Astrocyte (in vitro differentiated cells and primary cell): ENCODE measurements around the gene WDR19. TPM values are rescaled to one million over a fixed set of nuclear protein-coding genes. Genes with fewer than 3 reads are reported as not detected.

Source experiments
- DNase-seq: peaks from one replicate; pipeline ENCODE4 v3.0.0-alpha.2; 2010; ENCODE audit warnings: low read depth
- FAIRE-seq: peaks from 2 replicates; lab custom pipeline; 2011; peaks lifted over from hg19 to GRCh38; lab: Jason Lieb, UNC
- H2AFZ ChIP-seq: 2 replicates; pipeline ENCODE4 v1.6.0; 2012; ENCODE audit warnings: low read depth, low read length, inconsistent platforms
- H3K27ac ChIP-seq: 2 replicates; pipeline ENCODE4 v1.5.1; 2011; ENCODE audit warnings: low read depth, low read length, inconsistent platforms
- H3K27me3 ChIP-seq: 2 replicates; pipeline ENCODE4 v1.6.0; 2011; ENCODE audit warnings: low read length, inconsistent platforms; ENCODE audit not compliant: insufficient read depth
- H3K36me3 ChIP-seq: 2 replicates; pipeline ENCODE4 v1.5.1; 2011; ENCODE audit warnings: low read length, inconsistent platforms; ENCODE audit not compliant: insufficient read depth
- H3K4me1 ChIP-seq: 2 replicates; pipeline ENCODE4 v1.5.1; 2011; ENCODE audit warnings: low read length, inconsistent platforms; ENCODE audit not compliant: insufficient read depth
- H3K4me2 ChIP-seq: 2 replicates; pipeline ENCODE4 v1.6.0; 2012; ENCODE audit warnings: low read length, inconsistent platforms
- H3K4me3 ChIP-seq: 2 replicates; pipeline ENCODE4 v1.5.1; 2011; ENCODE audit warnings: low read depth, mild to moderate bottlenecking, low read length, inconsistent platforms; ENCODE audit not compliant: insufficient read depth
- H3K79me2 ChIP-seq: 2 replicates; pipeline ENCODE4 v1.6.0; 2012; ENCODE audit warnings: mild to moderate bottlenecking, low read length, inconsistent platforms; ENCODE audit not compliant: insufficient read depth
- H3K9ac ChIP-seq: 2 replicates; pipeline ENCODE4 v1.6.0; 2012; ENCODE audit warnings: mild to moderate bottlenecking, low read length, inconsistent platforms
- H3K9me3 ChIP-seq: 2 replicates; pipeline ENCODE4 v1.5.1; 2012; ENCODE audit warnings: low read depth, mild to moderate bottlenecking, low read length, inconsistent platforms; ENCODE audit not compliant: insufficient read depth
- H4K20me1 ChIP-seq: 2 replicates; pipeline ENCODE4 v1.6.0; 2012; ENCODE audit warnings: low read length, inconsistent platforms; ENCODE audit not compliant: insufficient read depth
- H3K27ac Mint-ChIP-seq: one replicate; pipeline ENCODE4 v1.8.0; 2021; ENCODE audit warnings: mild to moderate bottlenecking, mixed read lengths; ENCODE audit not compliant: unreplicated experiment
- H3K27me3 Mint-ChIP-seq: one replicate; pipeline ENCODE4 v1.8.0; 2021; ENCODE audit warnings: low read depth, mixed read lengths; ENCODE audit not compliant: unreplicated experiment
- H3K36me3 Mint-ChIP-seq: one replicate; pipeline ENCODE4 v1.8.0; 2021; ENCODE audit warnings: low read depth, mixed read lengths; ENCODE audit not compliant: unreplicated experiment
- H3K4me1 Mint-ChIP-seq: one replicate; pipeline ENCODE4 v1.8.0; 2021; ENCODE audit warnings: low read depth, mixed read lengths; ENCODE audit not compliant: unreplicated experiment
- H3K4me3 Mint-ChIP-seq: one replicate; pipeline ENCODE4 v1.8.0; 2021; ENCODE audit warnings: mild to moderate bottlenecking, moderate library complexity, mixed read lengths; ENCODE audit not compliant: unreplicated experiment
- H3K9me3 Mint-ChIP-seq: one replicate; pipeline ENCODE4 v1.8.0; 2021; ENCODE audit warnings: mild to moderate bottlenecking, mixed read lengths; ENCODE audit not compliant: unreplicated experiment
- EZH2 ChIP-seq: IDR thresholded peaks from 2 replicates; pipeline ENCODE4 v1.6.1; 2012; ENCODE audit warnings: mild to moderate bottlenecking, low read length, inconsistent platforms; ENCODE audit not compliant: insufficient read depth
- total RNA-seq: library from RNA; stranded (reverse); gene quantifications from 2 replicates; pipeline ENCODE4 v1.2.1, GENCODE V29; 2021
- TF ChIP-seq, protein P1 (sequence below): IDR thresholded peaks from 2 replicates; pipeline ENCODE4 v1.5.1; 2011; ENCODE audit warnings: low read depth, mild to moderate bottlenecking, inconsistent platforms, low read length, moderate library complexity; ENCODE audit not compliant: insufficient read depth

Gene WDR19
- total RNA-seq, 1 donor from 2014 or later = 18.0 TPM

- TF ChIP-seq EZH2 = no peak
- TF ChIP-seq, protein P1, sequence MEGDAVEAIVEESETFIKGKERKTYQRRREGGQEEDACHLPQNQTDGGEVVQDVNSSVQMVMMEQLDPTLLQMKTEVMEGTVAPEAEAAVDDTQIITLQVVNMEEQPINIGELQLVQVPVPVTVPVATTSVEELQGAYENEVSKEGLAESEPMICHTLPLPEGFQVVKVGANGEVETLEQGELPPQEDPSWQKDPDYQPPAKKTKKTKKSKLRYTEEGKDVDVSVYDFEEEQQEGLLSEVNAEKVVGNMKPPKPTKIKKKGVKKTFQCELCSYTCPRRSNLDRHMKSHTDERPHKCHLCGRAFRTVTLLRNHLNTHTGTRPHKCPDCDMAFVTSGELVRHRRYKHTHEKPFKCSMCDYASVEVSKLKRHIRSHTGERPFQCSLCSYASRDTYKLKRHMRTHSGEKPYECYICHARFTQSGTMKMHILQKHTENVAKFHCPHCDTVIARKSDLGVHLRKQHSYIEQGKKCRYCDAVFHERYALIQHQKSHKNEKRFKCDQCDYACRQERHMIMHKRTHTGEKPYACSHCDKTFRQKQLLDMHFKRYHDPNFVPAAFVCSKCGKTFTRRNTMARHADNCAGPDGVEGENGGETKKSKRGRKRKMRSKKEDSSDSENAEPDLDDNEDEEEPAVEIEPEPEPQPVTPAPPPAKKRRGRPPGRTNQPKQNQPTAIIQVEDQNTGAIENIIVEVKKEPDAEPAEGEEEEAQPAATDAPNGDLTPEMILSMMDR = no peak
- Histone ChIP-seq H2AFZ (no peak overlapping the region), H3K9ac (no peak overlapping the region), H3K4me1 (no peaks in the 10 kb centered on the region), H4K20me1 (no peaks in the 10 kb centered on the region), H3K27me3 (no peaks in the 10 kb centered on the region), H3K79me2 (no peaks in the 10 kb centered on the region), H3K36me3 (no peaks in the 10 kb centered on the region), H3K4me2 (no peak overlapping the region), H3K27ac (no peak overlapping the region), H3K4me3 (no peak overlapping the region), H3K9me3 (no peaks in the 10 kb centered on the region)
- H3K36me3 Mint-ChIP-seq = peaks cover 2% of the 10 kb centered on the region
- DNase-seq = no peak
- no peaks in the 10 kb centered on the region for H3K9me3 Mint-ChIP-seq
- no peak for FAIRE-seq
- no peak overlapping the region for H3K27ac Mint-ChIP-seq
- no peaks in the 10 kb centered on the region for H3K27me3 Mint-ChIP-seq
- peaks cover 3% of the 10 kb centered on the region for H3K4me1 Mint-ChIP-seq
- H3K4me3 Mint-ChIP-seq = no peak overlapping the region
These were observed 28.3 kb upstream of the WDR19 start for GRCh38 chr4:39154009-39154408.

DNA sequence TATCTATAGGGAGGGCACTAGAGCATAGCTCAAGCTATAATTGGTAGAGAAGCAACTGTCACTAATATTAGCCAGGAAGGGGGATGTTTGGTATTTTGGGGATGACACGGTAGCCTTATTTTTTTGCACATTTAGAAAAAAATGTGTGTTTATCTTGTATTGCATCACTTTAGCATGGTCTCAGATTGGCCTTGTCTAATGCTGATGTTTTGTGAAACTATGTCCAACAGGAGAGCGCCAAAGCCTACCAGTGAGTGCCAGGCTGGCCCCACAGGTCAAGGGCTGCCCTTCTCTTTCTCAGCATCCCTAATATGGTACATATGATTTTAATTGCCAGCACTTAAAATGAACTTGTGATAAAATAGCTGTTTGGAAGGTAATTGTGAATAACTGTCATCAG lies 24.8 kb upstream of the WDR19 start:
- H3K27me3 ChIP-seq = no peaks in the 10 kb centered on the region
- DNase-seq = no peak
- no peaks in the 10 kb centered on the region for H3K36me3 ChIP-seq
- no peaks in the 10 kb centered on the region for H3K9me3 ChIP-seq
- Mint-ChIP-seq H3K9me3 (no peaks in the 10 kb centered on the region), H3K27me3 (no peaks in the 10 kb centered on the region), H3K4me3 (no peak overlapping the region), H3K4me1 (no peaks in the 10 kb centered on the region), H3K36me3 (peaks cover 2% of the 10 kb centered on the region), H3K27ac (no peak overlapping the region)
- no peaks in the 10 kb centered on the region for H3K79me2 ChIP-seq
- TF ChIP-seq, protein P1 = no peak
- no peak for TF ChIP-seq EZH2
- H3K4me3 ChIP-seq = no peak overlapping the region
- no peak overlapping the region for H3K27ac ChIP-seq
- H2AFZ ChIP-seq = no peak overlapping the region
- no peak overlapping the region for H3K4me2 ChIP-seq
- H3K9ac ChIP-seq = no peak overlapping the region
- no peak for FAIRE-seq
- no peaks in the 10 kb centered on the region for H3K4me1 ChIP-seq
- H4K20me1 ChIP-seq = no peaks in the 10 kb centered on the region

- Histone ChIP-seq H3K79me2 (no peaks in the 10 kb centered on the region), H4K20me1 (no peaks in the 10 kb centered on the region), H3K27ac (no peak overlapping the region), H3K36me3 (no peaks in the 10 kb centered on the region), H3K4me2 (no peak overlapping the region), H3K4me1 (no peaks in the 10 kb centered on the region), H3K9me3 (no peaks in the 10 kb centered on the region), H3K9ac (no peak overlapping the region), H3K27me3 (no peaks in the 10 kb centered on the region), H2AFZ (no peak overlapping the region), H3K4me3 (no peak overlapping the region)
- DNase-seq (no peak), FAIRE-seq (no peak)
- Mint-ChIP-seq H3K4me3 (no peak overlapping the region), H3K9me3 (no peaks in the 10 kb centered on the region), H3K27ac (no peak overlapping the region), H3K4me1 (no peaks in the 10 kb centered on the region), H3K27me3 (no peaks in the 10 kb centered on the region), H3K36me3 (no peaks in the 10 kb centered on the region)
- no peak for TF ChIP-seq EZH2
- TF ChIP-seq, protein P1 = no peak
These were observed 16.2 kb upstream of the WDR19 start for GRCh38 chr4:39166177-39166576.
